Naive thymus-derived CD4-positive, alpha-beta T cell (primary cell): Measurements from ENCODE around the gene USP3. TPM values are rescaled to one million over a fixed set of nuclear protein-coding genes. Genes with fewer than 3 reads are reported as not detected.

ENCODE experiments used
- ATAC-seq: fragments of 150-1000 bp; cut with Tn5 transposase; 2 replicates; pipeline ENCODE4 v1.10.0; 2021; ENCODE audit warnings: mild to moderate bottlenecking, moderate library complexity
- CTCF ChIA-PET: fragments of 350-600 bp; sonication (Branson Sonifier 250); formaldehyde crosslinking; loops from one replicate; lab custom pipeline; 2021; ENCODE audit warnings: antibody characterized with exemption; lab: Charles Lee
- POLR2A ChIA-PET: fragments of 350-600 bp; sonication (Branson Sonifier 250); formaldehyde crosslinking; loops from one replicate; lab custom pipeline; 2021; ENCODE audit warnings: antibody characterized with exemption, inconsistent platforms; lab: Charles Lee
- DNase-seq, 9 donors: peaks; one replicate each; pipeline versions ENCODE4 v3.0.0 to v3.0.0-alpha.2; 2020 to 2022; ENCODE audit warnings: mixed read lengths in 1 of 9
- H3K27ac ChIP-seq: one replicate; pipeline ENCODE4 v1.7.0; 2013; ENCODE audit warnings: mild to moderate bottlenecking, low read depth, low read length, moderate library complexity
- H3K27me3 ChIP-seq, 2 donors: one replicate each; pipeline ENCODE4 v1.7.0; 2013; ENCODE audit warnings: low read length in 2 of 2, mild to moderate bottlenecking in 2 of 2, moderate library complexity in 2 of 2; ENCODE audit not compliant: control insufficient read depth in 2 of 2, insufficient read depth in 2 of 2
- H3K36me3 ChIP-seq, 3 experiments: 1 replicate in 2 of 3; 2 replicates in 1 of 3; pipeline ENCODE4 v1.7.0; 2013; ENCODE audit warnings: low read length in 3 of 3, mild to moderate bottlenecking in 3 of 3, moderate library complexity in 1 of 3; ENCODE audit not compliant: insufficient read depth in 3 of 3, control insufficient read depth in 2 of 3
- H3K4me1 ChIP-seq, 2 donors: one replicate each; pipeline ENCODE4 v1.7.0; 2013; ENCODE audit warnings: low read length in 2 of 2, mild to moderate bottlenecking in 2 of 2, moderate library complexity in 1 of 2; ENCODE audit not compliant: control insufficient read depth in 2 of 2, insufficient read depth in 2 of 2
- H3K4me3 ChIP-seq: 2 replicates; pipeline ENCODE4 v1.7.0; 2013; ENCODE audit warnings: mild to moderate bottlenecking, low read length
- H3K9me3 ChIP-seq, 3 experiments: 1 replicate in 2 of 3; 2 replicates in 1 of 3; pipeline ENCODE4 v1.7.0; 2013; ENCODE audit warnings: low read length in 3 of 3; ENCODE audit not compliant: control insufficient read depth in 2 of 3
- H3K27ac Mint-ChIP-seq, 9 donors: one replicate each; pipeline ENCODE4 v1.8.0; 2020 to 2022; ENCODE audit warnings: mixed read lengths in 9 of 9, mild to moderate bottlenecking in 8 of 9, moderate library complexity in 5 of 9, inconsistent platforms in 2 of 9
- H3K27me3 Mint-ChIP-seq, 5 donors: one replicate each; pipeline ENCODE4 v1.8.0; 2021 to 2022; ENCODE audit warnings: mixed read lengths in 5 of 5, mild to moderate bottlenecking in 1 of 5
- H3K36me3 Mint-ChIP-seq, 5 donors: one replicate each; pipeline ENCODE4 v1.8.0; 2020 to 2022; ENCODE audit warnings: mixed read lengths in 5 of 5, mild to moderate bottlenecking in 3 of 5, inconsistent platforms in 1 of 5
- H3K4me1 Mint-ChIP-seq, 7 donors: one replicate each; pipeline ENCODE4 v1.8.0; 2020 to 2022; ENCODE audit warnings: mixed read lengths in 7 of 7, mild to moderate bottlenecking in 3 of 7, inconsistent platforms in 1 of 7
- H3K4me3 Mint-ChIP-seq, 10 donors: one replicate each; pipeline ENCODE4 v1.8.0; 2020 to 2022; ENCODE audit warnings: mild to moderate bottlenecking in 10 of 10, mixed read lengths in 10 of 10, moderate library complexity in 6 of 10, inconsistent platforms in 2 of 10
- H3K9me3 Mint-ChIP-seq, 11 donors: one replicate each; pipeline ENCODE4 v1.8.0; 2020 to 2022; ENCODE audit warnings: mixed read lengths in 11 of 11, mild to moderate bottlenecking in 4 of 11, inconsistent platforms in 1 of 11, moderate library complexity in 1 of 11
- intact Hi-C, 2 donors: fragments of 100-400 bp; cut with micrococcal nuclease; formaldehyde crosslinking; loops; one replicate each; pipeline ENCODE4 v1.15.1; 2023
- polyA plus RNA-seq, 2 donors: library from polyadenylated mRNA; unstranded; fragments of 300-500 nt; fragmentation: Illumina TruSeq; gene quantifications; one replicate each; pipeline ENCODE4 v1.2.3, GENCODE V29; 2021
- total RNA-seq, 6 experiments: library from RNA in 5 of 6; stranded (reverse) in 5 of 6; gene quantifications; 1 replicate in 5 of 6; 2 replicates in 1 of 6; pipeline ENCODE4 v1.2.3 and lab custom pipeline; 2021 to 2026

The USP3 gene
- total and polyA plus RNA-seq, 7 experiments from 2014 or later = 53.3 to 288 (median 140) TPM

GRCh38 chr15:63506537-63507035 lies 2.2 kb downstream of the USP3 start:
- Histone ChIP-seq H3K4me1 (peaks cover 61 to 63% of the 10 kb centered on the region in 2 donors), H3K36me3 (peaks cover 0 to 3% (median 0%) of the 10 kb centered on the region in 3 experiments), H3K4me3 (peak overlapping the region; percentile 90), H3K27me3 (no peaks in the 10 kb centered on the region), H3K27ac (peak overlapping the region; percentile 97), H3K9me3 (no peaks in the 10 kb centered on the region)
- POLR2A ChIA-PET = interaction anchor here (1.1 to 8.8 kb wide), 12 partner anchors 11 to 587 kb away, joined by 3 to 392 read pairs (median 9); partner anchors contain the start of gene CIAO2A
- no peaks in the 10 kb centered on the region for H3K9me3 Mint-ChIP-seq
- H3K27me3 Mint-ChIP-seq = no peaks in the 10 kb centered on the region
- intact Hi-C loops = loop anchor here (1.0 to 10.0 kb wide), 5 partner anchors 22 to 459 kb away; partner anchors contain the start of gene HERC1 (in 1 of the 2)
- ATAC-seq (no peak), DNase-seq (peak in 2 of 9 donors; percentile 34 to 53)
- peak overlapping the region; percentile 91 to 98 (median 97) for H3K27ac Mint-ChIP-seq
- H3K36me3 Mint-ChIP-seq = peaks cover 0 to 6% (median 0%) of the 10 kb centered on the region in 5 donors
- H3K4me3 Mint-ChIP-seq = peak overlapping the region; percentile 93 to 99 (median 98)
- peaks cover 51 to 73% (median 72%) of the 10 kb centered on the region in 7 donors for H3K4me1 Mint-ChIP-seq
- CTCF ChIA-PET = interaction anchor here (0.8 to 6.6 kb wide), 12 partner anchors 10 to 558 kb away, joined by 3 to 70 read pairs (median 8); no protein-coding TSS in a partner anchor

- ATAC-seq (no peak), DNase-seq (no peak)
- Mint-ChIP-seq H3K4me1 (peaks cover 53 to 73% (median 68%) of the 10 kb centered on the region in 7 donors), H3K27me3 (no peaks in the 10 kb centered on the region), H3K9me3 (no peaks in the 10 kb centered on the region), H3K27ac (peak overlapping the region in 8 of 9 donors; percentile 47 to 97 (median 90)), H3K4me3 (peak overlapping the region in 9 of 10 donors; percentile 67 to 98 (median 84)), H3K36me3 (peaks cover 0 to 6% (median 0%) of the 10 kb centered on the region in 5 donors)
- no peaks in the 10 kb centered on the region for H3K9me3 ChIP-seq
- intact Hi-C loops = loop anchor here in 1 of 2 donors (1.0 to 10.0 kb wide), 5 partner anchors 9 to 461 kb away; partner anchors contain the start of gene HERC1
- ChIA-PET CTCF (interaction anchor here (0.6 to 5.5 kb wide), 10 partner anchors 12 to 116 kb away, joined by 3 to 46 read pairs (median 4); no protein-coding TSS in a partner anchor), POLR2A (interaction anchor here (0.7 to 8.8 kb wide), 12 partner anchors 9 to 586 kb away, joined by 3 to 392 read pairs (median 5); partner anchors contain the start of gene CIAO2A)
- H3K27ac ChIP-seq = peak overlapping the region; percentile 97
- H3K4me1 ChIP-seq = peaks cover 50 to 63% of the 10 kb centered on the region in 2 donors
- peak overlapping the region; percentile 4 for H3K4me3 ChIP-seq
- no peaks in the 10 kb centered on the region for H3K27me3 ChIP-seq
- H3K36me3 ChIP-seq = peaks cover 0 to 3% (median 0%) of the 10 kb centered on the region in 3 experiments
Observed at GRCh38 chr15:63507878-63508818, 3.8 kb downstream of the USP3 start.

DNA sequence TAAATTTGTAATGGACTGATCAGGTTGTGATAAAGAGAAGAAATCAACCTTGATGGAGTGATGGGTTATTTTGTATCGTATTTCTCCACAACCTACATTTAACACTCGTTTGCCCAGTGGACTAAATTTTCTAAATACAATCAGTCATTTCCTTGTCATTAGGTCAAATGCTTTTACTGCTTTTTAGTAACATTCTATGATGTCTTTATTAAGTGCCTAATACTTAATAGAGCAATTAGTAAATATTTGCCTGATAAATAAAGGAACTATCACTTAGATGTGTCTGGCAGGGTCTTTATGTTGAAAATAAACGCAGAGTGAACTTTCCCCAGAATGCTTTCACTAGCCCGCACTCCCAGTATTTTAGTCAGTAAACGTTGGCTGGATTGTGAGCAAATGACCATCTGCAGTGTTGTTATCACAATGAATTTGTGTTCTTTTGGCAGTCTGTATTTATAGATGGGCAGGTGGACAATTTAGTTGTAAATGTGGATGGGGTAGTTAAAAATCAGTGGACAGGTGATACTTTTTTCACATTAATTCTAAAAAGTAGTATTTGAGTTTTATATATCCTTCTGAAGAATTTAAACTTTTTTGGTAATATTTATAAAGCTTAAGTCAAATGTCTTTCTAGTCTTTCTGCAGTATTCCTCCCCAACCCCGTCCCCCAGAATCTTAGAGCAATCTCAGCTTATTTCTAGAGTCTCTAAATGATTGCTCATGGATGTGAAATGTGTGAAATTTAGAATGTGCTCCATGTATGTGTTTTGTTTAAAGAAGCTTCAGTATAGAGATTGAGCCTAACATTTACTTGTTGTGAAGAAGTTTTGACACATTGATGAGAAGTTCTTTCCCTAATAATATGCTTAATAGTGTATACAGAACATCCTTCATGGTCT lies 4.9 kb downstream of the USP3 start:
- Histone ChIP-seq H3K4me1 (peaks cover 48 to 69% of the 10 kb centered on the region in 2 donors), H3K27ac (peak overlapping the region; percentile 97)

DNA sequence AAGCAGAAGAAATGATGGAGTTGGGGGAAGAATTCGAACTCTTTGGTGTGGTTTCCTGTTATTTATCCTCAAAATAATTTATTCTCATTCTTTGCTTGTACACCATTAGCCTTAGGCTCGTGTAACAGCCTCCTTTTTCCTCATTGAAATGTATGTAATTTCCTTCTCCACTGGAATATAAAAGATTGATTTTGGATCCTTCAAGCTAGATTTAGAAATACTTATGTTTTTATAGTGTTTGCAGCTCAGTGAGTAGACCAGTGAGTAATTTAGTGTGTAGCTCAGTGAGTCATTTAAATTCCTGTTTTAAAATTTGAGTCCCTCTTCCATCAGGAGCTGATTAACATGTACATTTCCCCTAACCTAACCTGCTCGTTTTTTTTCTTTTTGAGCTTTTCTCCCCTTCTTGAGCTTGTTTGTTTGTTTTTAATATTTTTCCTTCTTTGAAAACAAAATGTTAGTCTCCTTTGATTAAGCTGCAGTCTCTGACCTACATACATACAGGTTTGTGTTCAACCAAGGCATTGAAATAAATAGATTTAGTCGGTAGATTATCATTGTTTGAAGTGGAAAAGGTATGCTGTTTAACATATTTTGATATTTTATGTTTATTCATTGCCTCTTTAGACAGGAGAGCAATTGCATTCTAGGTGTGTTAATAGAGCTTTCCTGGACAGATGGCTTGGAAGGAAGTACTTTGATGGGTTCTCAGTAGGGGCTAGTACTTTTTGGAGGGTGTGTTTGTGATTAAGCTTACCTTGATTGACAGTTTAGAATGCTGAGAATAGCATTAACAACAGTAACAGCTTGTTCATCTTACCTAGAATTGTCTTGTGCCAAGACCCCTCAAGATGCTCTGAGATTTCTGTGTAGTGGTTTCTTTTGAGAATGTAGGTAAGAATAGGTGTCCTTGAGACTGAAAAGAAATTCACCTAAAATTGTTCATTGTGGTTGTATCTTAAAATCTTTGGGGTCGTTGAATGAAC lies 5.9 kb downstream of the USP3 start:
- peak overlapping the region; percentile 97 for H3K27ac ChIP-seq

More for the DNA sequence above, 4.9 kb downstream of the USP3 start:
- Mint-ChIP-seq H3K27me3 (no peaks in the 10 kb centered on the region), H3K4me1 (peaks cover 53 to 79% (median 76%) of the 10 kb centered on the region in 7 donors), H3K36me3 (peaks cover 0 to 6% (median 0%) of the 10 kb centered on the region in 5 donors), H3K4me3 (peak overlapping the region in 9 of 10 donors; percentile 14 to 98 (median 82)), H3K27ac (peak overlapping the region in 8 of 9 donors; percentile 17 to 97 (median 86)), H3K9me3 (no peaks in the 10 kb centered on the region)
- ChIA-PET POLR2A (interaction anchor here (0.6 to 8.8 kb wide), 14 partner anchors 12 to 133 kb away, joined by 3 to 392 read pairs (median 5); no protein-coding TSS in a partner anchor), CTCF (interaction anchor here (0.7 to 5.5 kb wide), 11 partner anchors 10 to 316 kb away, joined by 3 to 41 read pairs (median 4); no protein-coding TSS in a partner anchor)
- H3K4me3 ChIP-seq = peak overlapping the region; percentile 13
- DNase-seq = no peak
- no peaks in the 10 kb centered on the region for H3K27me3 ChIP-seq
- H3K36me3 ChIP-seq = peaks cover 0 to 3% (median 0%) of the 10 kb centered on the region in 3 experiments
- intact Hi-C loops = loop anchor here in 1 of 2 donors (2.0 to 10.0 kb wide), 4 partner anchors 13 to 462 kb away; partner anchors contain the start of gene HERC1
- H3K9me3 ChIP-seq = no peaks in the 10 kb centered on the region
- ATAC-seq = no peak

More for the DNA sequence above, 5.9 kb downstream of the USP3 start:
- ChIA-PET POLR2A (interaction anchor here (0.8 to 3.0 kb wide), 12 partner anchors 13 to 134 kb away, joined by 3 to 16 read pairs (median 5); no protein-coding TSS in a partner anchor), CTCF (interaction anchor here (0.7 to 1.6 kb wide), 10 partner anchors 9 to 317 kb away, joined by 3 to 7 read pairs (median 4); no protein-coding TSS in a partner anchor)
- ATAC-seq (peak; percentile 26), DNase-seq (no peak)
- Mint-ChIP-seq H3K4me3 (peak overlapping the region; percentile 26 to 98 (median 78)), H3K27me3 (no peaks in the 10 kb centered on the region), H3K9me3 (no peaks in the 10 kb centered on the region), H3K4me1 (peaks cover 61 to 88% (median 86%) of the 10 kb centered on the region in 7 donors), H3K36me3 (peaks cover 0 to 6% (median 0%) of the 10 kb centered on the region in 5 donors), H3K27ac (peak overlapping the region; percentile 7 to 97 (median 81))
- no peaks in the 10 kb centered on the region for H3K9me3 ChIP-seq
- H3K4me1 ChIP-seq = peaks cover 57 to 78% of the 10 kb centered on the region in 2 donors
- H3K27me3 ChIP-seq = no peaks in the 10 kb centered on the region
- intact Hi-C loops = loop anchor here in 1 of 2 donors (2.0 to 10.0 kb wide), 4 partner anchors 13 to 463 kb away; partner anchors contain the start of gene HERC1
- H3K36me3 ChIP-seq = no peaks in the 10 kb centered on the region
- peak overlapping the region; percentile 13 for H3K4me3 ChIP-seq
